GM18511 (cell line): ENCODE measurements around the gene S100PBP.

Source experiments
- ATAC-seq: cut with Tn5 transposase; IDR thresholded peaks from one replicate; pipeline ENCODE4 v1.9.1; 2021; ENCODE audit warnings: mild to moderate bottlenecking, moderate library complexity; ENCODE audit not compliant: unreplicated experiment

The S100PBP gene

GRCh38 chr1:32825181-32825580, 7.7 kb downstream of the S100PBP start:
- ATAC-seq = no peak

DNA sequence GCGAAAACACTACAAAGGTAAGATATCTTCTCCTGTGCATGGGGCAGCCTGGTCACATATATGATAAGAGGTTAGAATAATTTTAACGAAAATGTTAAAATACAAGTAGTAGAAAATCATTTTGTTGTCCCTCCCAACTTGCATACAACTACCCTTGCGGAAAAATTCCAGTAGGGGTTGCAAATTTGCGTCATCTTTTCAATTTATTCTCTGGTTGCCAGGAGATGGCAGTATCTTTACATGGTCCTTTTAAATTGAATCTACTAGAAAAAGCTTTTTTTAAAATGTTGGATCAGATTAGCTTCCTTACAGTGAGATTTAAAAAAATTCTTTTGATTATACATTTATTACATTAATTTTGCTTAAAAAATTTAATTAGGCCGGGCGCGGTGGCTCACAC, 10.9 kb downstream of the S100PBP start:
- no peak for ATAC-seq

DNA sequence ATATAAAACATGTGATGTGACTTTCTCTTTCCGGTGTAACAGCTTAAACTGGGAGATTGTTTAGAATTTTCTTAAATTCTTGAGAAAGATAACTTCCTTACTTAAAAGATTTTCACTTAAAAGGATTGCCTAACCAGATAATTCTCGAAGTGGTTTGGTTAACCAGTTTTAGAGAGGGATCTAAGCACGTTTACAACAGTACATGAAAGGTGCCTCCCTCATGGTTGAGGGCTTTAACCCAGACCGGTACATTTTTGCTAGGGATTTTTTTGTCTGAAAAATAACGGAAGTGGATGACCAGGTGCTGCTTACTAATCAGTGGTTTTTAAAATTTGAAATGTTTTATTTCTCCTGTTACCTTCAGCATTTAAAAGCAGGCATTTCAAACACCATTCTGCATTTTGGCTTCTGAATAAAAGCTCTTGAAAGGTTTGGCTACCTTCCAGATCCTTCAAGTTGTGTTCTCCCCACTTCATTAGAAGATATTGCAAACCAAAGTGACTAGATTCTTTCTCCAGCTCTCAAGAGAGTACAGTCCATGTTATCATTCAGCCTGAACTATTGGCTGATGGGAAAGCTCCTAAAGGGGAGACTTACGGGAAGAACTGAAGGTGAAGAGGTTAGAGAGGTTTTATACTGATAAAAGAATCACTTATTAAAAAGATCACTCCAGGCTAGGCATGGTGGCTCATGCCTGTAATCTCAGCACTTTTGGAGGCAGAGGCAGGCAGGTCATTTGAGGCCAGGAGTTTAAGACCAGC, 12.8 kb downstream of the S100PBP start:
- ATAC-seq = no peak

DNA sequence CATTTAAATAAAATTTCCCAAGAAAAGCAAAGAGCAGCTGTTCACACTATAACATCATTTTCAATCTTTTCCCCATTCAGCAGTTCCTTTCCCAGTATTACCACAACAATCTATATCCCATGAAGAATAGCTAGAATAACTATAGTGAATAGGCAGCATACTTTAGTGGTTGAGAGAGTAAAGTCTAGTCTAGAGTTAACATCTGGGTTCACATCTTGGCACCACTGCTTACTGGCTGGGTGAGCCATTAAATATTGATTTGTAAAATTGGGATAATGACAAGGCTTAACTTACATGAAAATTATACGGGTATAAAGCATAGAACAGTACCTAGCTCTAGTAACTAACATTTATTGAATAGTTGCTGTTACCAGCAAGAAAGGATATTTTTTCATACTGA, 14.4 kb downstream of the S100PBP start:
- ATAC-seq = no peak

DNA sequence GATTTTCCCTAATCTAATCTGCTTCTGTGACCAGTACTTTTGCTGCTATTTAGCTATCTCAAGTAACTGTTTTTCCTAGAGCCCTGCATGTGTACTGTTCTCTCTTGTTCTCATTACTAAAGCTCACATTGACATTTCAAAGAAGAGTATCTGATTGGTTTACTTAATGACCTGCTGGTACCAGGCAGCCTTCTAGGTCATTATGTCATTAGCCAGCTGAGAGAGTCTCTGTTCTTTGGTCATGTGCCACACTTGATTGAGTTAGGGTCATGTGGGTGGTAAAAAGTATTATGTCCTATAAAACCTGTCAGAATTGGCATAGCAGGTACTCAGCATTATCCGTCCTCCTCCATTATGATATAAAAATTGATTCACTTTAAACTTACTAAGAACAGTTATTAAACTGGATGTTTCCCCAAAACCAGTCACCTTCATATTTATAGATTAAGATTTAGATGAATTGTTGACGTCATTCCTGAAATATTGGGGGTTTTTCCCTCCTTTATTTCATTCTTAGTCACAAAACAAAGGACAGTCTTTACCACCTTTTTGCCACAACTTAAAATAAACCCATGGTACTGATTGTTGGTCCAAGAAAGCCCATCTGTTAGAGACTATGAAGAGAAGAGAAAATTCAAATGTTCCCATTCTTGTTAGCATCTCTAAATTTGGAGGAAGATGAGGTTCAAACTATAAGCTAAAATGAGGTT, 31.1 kb downstream of the S100PBP start:
- no peak for ATAC-seq

DNA sequence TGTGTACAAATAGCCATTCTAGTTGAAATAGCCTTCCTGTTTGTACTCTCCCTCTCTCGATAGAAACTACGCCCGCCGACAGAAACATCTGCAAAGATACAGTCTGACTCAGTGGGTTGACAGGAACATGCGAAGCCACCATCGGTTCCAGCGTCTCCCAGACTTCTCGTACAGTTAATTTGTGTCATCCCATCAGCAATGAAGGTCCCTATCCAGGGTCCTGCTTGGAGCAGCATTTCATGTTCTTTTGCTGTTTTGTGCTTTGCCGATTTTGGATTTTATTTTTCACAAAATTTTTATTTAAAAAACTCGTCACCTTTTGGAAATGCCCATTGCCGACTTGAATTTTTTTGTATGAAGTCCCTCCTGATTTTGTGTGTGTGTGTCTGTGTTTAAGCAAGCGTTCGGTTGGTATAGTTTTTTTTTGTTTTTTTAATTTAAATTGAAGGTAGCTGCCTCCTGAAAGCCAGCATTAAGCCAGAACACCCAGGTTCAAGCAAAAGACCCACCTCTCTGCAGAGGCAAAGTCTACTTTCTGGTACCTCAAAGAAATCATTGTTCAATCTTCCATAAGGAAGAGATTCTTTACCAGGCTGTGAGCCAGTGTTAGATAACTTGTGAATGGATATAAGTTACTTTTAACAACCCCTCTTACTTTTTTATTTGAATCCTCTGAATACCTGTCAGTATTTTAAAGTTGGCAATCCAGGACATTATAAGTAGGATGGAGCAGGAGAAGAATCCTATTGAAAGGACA, 38.6 kb downstream of the S100PBP start:
- ATAC-seq = no peak

DNA sequence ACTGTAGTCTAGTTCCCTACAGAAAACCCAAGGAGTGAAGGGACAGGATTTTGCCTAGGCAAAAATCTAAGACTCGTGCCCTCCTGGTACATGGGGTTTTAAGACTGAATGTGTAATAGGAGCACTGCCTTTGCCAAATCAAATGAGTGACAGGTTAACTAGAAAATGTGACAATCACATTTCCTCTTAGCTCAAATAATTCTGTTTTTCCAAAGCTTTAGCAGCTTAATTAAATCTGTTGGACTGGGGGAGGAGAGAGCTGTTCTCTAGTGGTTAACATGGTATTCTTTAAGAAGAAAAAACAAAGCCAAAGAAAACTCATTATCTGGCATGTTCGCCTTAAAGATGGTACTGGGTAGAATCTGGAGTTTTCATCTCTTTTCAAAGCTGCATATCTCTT, 40.7 kb downstream of the S100PBP start:
- no peak for ATAC-seq

DNA sequence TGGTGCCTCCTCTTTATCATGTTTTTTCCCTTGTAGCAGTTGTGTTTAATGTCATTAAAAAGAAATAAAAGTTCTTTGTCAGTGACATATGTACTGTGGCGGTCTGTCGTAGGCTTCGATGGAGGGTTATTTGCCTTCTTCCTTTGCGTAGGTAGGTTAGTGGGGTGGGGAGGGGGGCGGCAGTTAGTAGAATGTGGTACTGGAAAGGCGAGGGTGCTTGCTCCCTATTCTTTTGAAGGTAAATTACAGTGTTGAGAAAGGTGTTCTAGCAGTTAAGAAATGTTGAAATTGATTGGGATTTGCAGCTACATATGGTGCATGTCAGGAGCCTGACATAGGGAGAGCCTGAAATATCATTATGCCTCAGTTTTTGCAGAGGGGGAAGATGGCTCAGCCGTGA, 41.3 kb downstream of the S100PBP start:
- no peak for ATAC-seq

GRCh38 chr1:32859915-32860314, 42.5 kb downstream of the S100PBP start:
- ATAC-seq = no peak

DNA sequence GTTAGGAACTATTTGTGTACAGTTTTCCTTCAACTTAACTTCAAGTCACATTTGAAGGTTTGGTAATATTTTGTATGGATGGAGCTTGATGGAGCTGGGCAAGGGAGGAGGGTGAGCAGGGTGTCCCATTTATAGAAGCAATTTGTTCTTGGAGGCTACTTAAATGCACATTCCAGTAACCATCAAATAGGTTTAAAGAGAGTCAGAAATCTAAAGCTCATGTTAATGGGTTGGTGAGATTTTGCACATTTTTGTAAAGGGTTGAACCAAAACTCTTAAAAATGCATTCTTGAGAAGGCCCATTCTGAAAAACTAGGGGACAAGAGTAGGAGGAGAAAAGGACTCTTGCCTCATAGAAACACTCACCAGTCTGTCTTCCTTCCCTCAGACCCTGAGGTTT, 43.1 kb downstream of the S100PBP start:
- no peak for ATAC-seq

GRCh38 chr1:32861904-32862695, 44.6 kb downstream of the S100PBP start:
- ATAC-seq = no peak

GRCh38 chr1:32863218-32863880, 45.9 kb downstream of the S100PBP start:
- ATAC-seq = no peak

- ATAC-seq = no peak
Observed at GRCh38 chr1:32863881-32864245, 46.4 kb downstream of the S100PBP start.

DNA sequence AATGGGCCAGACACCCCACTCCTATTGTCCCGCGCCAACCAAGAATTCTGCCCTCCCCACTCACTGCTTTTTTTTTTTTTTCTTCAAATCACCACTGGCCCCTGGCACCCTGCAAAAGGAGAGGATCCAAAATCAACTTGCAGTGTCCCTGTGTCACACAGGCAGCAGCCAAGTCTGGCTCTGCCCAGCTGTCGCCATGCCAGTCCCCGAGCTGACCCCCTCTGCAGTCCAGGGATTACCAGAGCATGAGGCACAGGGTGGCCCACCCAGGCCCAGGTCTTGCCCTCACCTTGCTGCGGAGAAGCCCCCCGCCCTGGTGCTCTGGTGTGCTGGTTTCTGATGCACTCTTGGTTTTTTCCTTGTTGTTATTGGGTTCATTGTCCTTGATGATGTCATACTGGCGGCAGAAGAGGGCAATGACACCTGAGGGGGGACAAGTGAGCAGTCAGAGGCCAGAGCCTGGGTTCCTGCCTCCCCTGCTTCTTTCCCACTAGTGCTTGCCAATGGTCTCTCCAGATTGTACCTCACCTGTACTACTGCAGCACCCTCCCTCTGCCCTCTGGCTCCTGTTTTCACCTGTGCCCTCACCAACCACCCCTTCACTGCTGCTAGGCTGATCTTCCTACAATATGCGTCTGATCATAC, 47.0 kb downstream of the S100PBP start:
- no peak for ATAC-seq

GRCh38 chr1:32865639-32866405, 48.4 kb downstream of the S100PBP start:
- no peak for ATAC-seq

- ATAC-seq = no peak
Observed at GRCh38 chr1:32867151-32867550, 49.7 kb downstream of the S100PBP start.

- ATAC-seq = no peak
Observed at GRCh38 chr1:32867671-32868070, 50.2 kb downstream of the S100PBP start.

DNA sequence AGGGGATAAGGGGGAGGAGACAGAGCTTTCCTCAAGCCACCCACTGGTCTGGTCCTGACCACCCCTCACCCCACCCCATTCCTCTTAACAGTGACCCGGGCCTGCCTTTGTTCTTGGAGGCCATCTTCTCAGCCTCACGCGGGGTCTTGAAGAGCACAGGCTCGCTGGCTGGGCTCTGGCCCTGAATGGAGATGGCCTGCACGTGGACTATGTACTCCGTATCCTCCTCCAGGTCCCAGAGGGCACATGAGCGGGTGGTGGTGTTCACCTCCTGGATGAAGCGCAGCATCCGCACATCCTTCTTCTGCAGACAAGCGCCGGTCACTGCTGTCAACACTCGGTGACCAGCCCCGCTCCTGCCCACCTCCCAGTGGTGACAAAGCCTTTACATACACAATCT, 50.6 kb downstream of the S100PBP start:
- ATAC-seq = no peak

DNA sequence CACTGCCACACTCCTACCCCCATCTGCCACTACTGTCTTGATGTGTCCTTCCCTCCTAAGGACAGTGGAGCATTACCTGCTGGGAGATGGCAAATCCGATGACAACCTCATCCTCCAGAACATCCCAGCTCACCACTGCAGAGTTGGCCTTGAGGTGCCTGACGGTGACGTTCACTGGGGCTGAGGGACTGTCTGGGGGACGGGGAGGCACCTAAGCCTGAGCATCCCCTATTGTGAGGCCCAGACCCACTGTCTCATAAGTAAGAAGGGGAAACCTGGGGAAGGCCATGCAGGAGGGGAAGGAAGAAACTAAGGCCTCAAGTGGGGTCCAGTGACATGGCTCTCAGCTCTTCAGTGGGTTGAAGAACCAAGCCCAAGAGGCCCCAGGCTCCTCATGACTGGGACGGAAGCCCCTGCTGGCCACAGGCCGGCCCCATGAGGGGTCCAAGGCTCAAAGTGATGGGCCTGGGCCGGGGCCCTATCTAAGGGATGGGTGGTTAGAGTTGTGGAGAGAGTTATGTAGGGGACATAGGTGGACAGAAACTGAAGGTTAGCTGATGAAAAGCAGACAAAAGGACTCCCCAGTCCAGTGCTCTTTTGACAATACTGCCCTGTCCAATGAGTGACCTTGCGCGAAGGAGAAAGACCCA, 51.5 kb downstream of the S100PBP start:
- ATAC-seq = no peak
